AG04449 (cell line): ENCODE results near the gene ABTB2.

Source experiments
- CTCF ChIA-PET: fragments of 350-600 bp; formaldehyde crosslinking; extraction: SDS; loops from one replicate; lab custom pipeline; 2021; ENCODE audit warnings: antibody characterized with exemption; lab: Yijun Ruan, JAX
- POLR2A ChIA-PET: fragments of 400-600, 350-600 bp; formaldehyde crosslinking; extraction: SDS; loops from one replicate; lab custom pipeline; 2020; ENCODE audit warnings: antibody characterized with exemption, inconsistent platforms; lab: Yijun Ruan, JAX
- DNase-seq: peaks from one replicate; pipeline ENCODE4 v3.0.0-alpha.2; 2010; ENCODE audit warnings: low read depth, low spot score
- H3K4me3 ChIP-seq: 2 replicates; pipeline ENCODE4 v1.5.1; 2011; ENCODE audit warnings: low read depth, mild to moderate bottlenecking, control low read depth, low read length
- CTCF ChIP-seq: IDR thresholded peaks from one replicate; pipeline ENCODE4 v1.5.1; 2011; ENCODE audit warnings: mild to moderate bottlenecking, moderate library complexity, low read length, control low read depth, inconsistent platforms; ENCODE audit not compliant: insufficient read depth; ENCODE audit errors: missing control alignments

The ABTB2 gene

DNA sequence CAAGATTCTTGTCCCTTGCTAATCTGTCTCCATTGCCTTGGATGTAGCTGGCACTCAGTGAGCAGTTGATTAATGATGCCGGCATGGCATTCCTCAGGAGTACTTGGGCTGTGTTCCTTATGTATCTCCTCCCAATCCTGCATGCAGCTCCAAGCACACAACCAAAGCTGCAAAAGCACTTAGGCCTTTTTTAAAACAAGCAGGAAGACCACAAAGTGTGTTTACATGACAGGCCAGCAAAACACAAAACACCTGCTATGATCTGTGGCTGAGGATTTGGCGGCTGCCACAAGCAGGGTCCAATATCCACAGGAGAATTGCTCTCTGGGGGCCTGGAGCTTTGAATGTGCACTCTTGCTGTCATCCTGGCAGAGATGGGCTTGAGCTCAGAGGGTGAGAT lies 8.9 kb downstream of the ABTB2 start:
- H3K4me3 ChIP-seq: no peak overlapping the region
- POLR2A ChIA-PET: no interaction called here
- DNase-seq: no peak
- no peak for TF ChIP-seq CTCF
- CTCF ChIA-PET: interaction anchor here (18.0 kb wide), 1 partner anchor 171 kb away, joined by 258 read pairs; no protein-coding TSS in a partner anchor

DNA sequence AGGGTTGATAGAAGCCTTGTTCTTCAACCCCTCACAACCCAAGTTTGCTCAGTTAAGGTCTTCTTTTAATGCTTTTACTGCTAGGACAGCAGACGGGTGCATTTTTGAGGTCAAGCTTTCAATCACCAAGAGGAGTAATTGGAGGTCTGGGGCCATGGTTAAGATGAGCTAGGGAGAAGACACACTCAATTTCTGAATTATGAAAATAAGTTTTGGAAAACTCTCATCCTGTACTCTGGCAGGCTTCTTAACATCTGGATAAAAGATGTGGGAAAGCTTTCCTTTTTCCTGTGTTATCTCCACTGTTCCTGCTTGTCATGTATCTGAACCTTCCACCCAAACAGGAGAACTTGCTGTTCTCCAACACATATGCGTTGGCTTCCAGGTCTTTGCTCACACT lies 9.7 kb downstream of the ABTB2 start:
- TF ChIP-seq CTCF: no peak
- no peak for DNase-seq
- POLR2A ChIA-PET: no interaction called here
- CTCF ChIA-PET: interaction anchor here (18.0 kb wide), 1 partner anchor 171 kb away, joined by 258 read pairs; no protein-coding TSS in a partner anchor
- H3K4me3 ChIP-seq: no peak overlapping the region

DNA sequence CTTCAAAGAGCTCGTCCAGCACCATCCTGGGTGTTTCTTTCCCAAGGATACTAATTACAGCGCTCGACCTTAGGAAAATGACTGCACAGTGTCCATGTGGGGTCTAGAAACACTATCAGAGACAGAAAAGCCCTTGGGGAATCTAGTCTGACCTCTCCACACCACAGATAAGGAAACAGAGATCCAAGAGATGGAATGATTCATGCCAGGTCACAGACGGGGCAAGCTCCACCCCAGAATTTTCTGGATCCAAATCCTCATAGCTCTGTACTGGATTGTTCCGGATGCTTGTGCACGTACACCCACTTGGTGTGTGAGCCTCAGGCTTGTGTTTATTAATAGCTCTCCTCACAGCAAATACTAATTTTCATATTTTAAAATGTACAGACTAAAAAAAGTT lies 11.3 kb downstream of the ABTB2 start:
- ChIA-PET POLR2A (interaction anchor here (2.7 kb wide), 1 partner anchor 11 kb away, joined by 8 read pairs; the partner anchor contains the start of gene ABTB2), CTCF (interaction anchor here (1.2 to 18.0 kb wide), 3 partner anchors 8 to 169 kb away, joined by 3 to 258 read pairs (median 5); partner anchors contain the start of gene ABTB2)
- TF ChIP-seq CTCF: no peak
- no peak for DNase-seq
- no peak overlapping the region for H3K4me3 ChIP-seq

- TF ChIP-seq CTCF: no peak
- POLR2A ChIA-PET: interaction anchor here (2.7 kb wide), 1 partner anchor 11 kb away, joined by 8 read pairs; the partner anchor contains the start of gene ABTB2
- no peak for DNase-seq
- H3K4me3 ChIP-seq: no peak overlapping the region
- CTCF ChIA-PET: interaction anchor here (1.2 to 18.0 kb wide), 4 partner anchors 9 to 169 kb away, joined by 3 to 258 read pairs (median 4); partner anchors contain the start of gene ABTB2
Observed at GRCh38 chr11:34345991-34346480, 11.8 kb downstream of the ABTB2 start.

GRCh38 chr11:34345540-34345876 lies 12.3 kb downstream of the ABTB2 start:
- CTCF ChIA-PET: interaction anchor here (1.2 to 18.0 kb wide), 4 partner anchors 9 to 168 kb away, joined by 3 to 258 read pairs (median 6); partner anchors contain the start of gene ABTB2
- no peak overlapping the region for H3K4me3 ChIP-seq
- DNase-seq: no peak
- TF ChIP-seq CTCF: no peak
- POLR2A ChIA-PET: interaction anchor here (2.7 kb wide), 1 partner anchor 12 kb away, joined by 8 read pairs; the partner anchor contains the start of gene ABTB2

DNA sequence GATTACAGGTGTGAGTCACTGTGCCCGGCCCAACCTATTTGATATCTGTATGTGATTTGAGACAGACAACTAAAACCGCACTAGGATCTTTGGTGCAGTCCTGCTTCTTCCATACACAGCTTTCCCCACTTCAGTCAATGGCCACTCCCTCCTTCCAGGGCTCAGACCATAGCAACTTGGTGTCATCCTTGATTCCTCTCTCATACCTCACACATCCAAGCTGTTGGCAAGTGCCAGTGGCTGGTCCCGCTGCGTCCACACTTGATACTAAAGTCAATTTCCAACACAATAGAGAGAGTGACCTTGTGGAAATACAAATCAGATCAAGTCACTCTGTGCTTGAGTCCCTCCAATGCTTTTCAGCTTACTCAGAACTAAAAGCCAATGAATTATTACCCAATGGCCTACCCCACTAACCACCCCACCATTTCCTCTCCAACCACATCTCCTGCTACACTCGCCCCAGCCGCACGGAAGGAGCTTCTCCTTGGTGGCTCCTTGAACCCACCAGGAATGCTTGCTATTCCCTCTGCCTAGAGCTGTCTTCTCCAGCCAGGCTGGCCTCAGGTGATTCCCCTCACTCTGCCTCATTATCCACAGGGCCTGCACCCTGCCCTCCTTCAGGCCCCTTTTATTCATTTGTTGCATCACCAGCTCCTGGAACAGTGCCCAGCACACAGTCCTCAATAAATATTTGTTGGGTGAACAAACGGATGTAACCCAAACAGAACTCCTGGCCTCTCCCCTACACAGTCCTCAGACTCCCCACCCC lies 12.9 kb downstream of the ABTB2 start:
- no peak for TF ChIP-seq CTCF
- CTCF ChIA-PET: interaction anchor here (0.5 to 18.0 kb wide), 5 partner anchors 10 to 264 kb away, joined by 3 to 258 read pairs (median 3); partner anchors contain the start of gene ABTB2
- H3K4me3 ChIP-seq: no peak overlapping the region
- no peak for DNase-seq
- POLR2A ChIA-PET: interaction anchor here (2.7 kb wide), 1 partner anchor 12 kb away, joined by 8 read pairs; the partner anchor contains the start of gene ABTB2
